ENCODE results near the gene CAP2. TPM values are rescaled to one million over a fixed set of nuclear protein-coding genes. Genes with fewer than 3 reads are reported as not detected.

CAP2 gene
- total RNA-seq, 2 experiments from 2014 or later: not detected

DNA sequence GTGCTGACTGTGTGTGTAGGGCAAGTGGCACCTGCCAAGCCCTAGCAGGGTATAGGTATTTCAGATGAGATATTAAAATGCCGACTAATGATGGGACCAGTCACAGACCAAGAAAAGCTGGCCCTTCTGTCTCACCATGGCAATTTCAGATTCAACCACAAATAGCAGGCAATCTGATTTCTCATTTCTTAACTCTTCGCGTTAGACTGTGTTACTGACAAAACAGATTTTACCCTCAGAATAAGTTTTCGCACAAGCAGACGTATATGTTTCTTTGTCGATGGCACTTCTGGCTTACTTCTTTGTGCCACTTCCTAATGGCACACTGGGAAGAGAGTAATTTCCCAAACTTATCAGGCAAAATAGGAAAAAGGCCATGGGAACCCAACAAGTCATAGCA lies 58.7 kb downstream of the CAP2 start:
- no peak for ATAC-seq
- H3K27ac Mint-ChIP-seq: no peak overlapping the region
- no peaks in the 10 kb centered on the region for H3K36me3 Mint-ChIP-seq (ENCODE audit: low read depth)
- H3K9me3 Mint-ChIP-seq (ENCODE audit: insufficient read depth): no peaks in the 10 kb centered on the region
- CTCF ChIA-PET: no interaction called here
- H3K27me3 Mint-ChIP-seq (ENCODE audit: low read depth): no peaks in the 10 kb centered on the region
- POLR2A ChIA-PET: no interaction called here
- H3K4me3 Mint-ChIP-seq: no peak overlapping the region
- no peaks in the 10 kb centered on the region for H3K4me1 Mint-ChIP-seq (ENCODE audit: low read depth)
- DNase-seq: no peak

DNA sequence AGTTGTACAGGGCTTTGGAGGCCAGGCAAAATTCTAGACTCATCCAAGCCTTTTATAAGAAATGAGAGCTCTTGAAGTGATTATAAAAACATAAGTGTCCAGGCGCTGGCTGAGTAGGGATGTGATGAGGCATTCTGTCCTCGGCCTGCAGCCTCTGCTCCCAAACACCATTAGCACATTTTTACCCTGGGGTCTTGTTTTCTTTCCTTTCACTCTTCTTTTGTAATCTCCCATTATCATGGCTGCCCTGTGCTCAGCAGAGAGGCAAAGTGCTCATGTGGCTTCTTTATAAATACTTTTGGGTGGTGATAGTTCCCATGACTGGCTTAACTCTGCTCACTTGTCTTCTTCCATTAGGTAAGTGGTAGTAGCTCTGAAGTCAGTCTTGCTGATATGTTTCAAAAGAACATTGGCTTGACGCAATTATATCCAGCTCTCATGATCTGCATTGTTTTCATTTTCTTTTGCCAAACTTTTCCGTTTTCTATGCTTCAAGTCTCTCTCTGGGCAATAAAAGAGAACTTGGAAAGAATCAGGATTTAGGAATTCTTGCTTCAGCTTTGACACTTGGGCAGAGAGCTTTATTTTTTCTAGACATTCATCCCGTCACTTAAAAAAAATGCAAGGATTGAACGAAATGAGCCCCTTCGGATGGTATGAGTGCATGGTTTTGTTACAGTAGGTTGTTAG lies 61.1 kb downstream of the CAP2 start:
- no peak for DNase-seq
- ATAC-seq: no peak
- Mint-ChIP-seq H3K27me3 (ENCODE audit: low read depth) (peaks cover 3% of the 10 kb centered on the region), H3K9me3 (ENCODE audit: insufficient read depth) (no peaks in the 10 kb centered on the region), H3K36me3 (ENCODE audit: low read depth) (no peaks in the 10 kb centered on the region), H3K4me1 (ENCODE audit: low read depth) (no peaks in the 10 kb centered on the region), H3K4me3 (no peak overlapping the region), H3K27ac (no peak overlapping the region)
- ChIA-PET POLR2A (no interaction called here), CTCF (interaction anchor here (1.3 kb wide), 1 partner anchor 50 kb away, joined by 3 read pairs; no protein-coding TSS in a partner anchor)

DNA sequence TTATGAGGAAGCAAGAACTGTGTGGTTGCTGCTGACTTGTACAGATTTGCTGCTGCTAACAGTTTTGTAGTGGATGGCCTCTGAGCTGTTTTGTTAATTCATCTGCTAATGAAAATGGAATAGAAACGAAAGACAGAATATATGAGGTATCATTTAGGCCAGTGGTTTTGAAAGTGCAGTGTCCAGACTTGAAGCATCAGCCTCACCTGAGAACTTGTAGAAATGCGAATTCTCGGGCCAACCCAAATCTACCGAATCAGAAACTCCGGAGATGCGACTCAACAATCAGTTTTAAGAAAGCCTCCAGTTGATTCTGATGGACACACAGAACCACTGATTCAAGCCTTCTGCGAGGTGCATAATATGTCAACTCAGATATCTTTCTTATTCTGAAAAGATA lies 62.5 kb downstream of the CAP2 start:
- no peak for DNase-seq
- H3K9me3 Mint-ChIP-seq (ENCODE audit: insufficient read depth): no peaks in the 10 kb centered on the region
- POLR2A ChIA-PET: interaction anchor here (0.7 kb wide), 1 partner anchor 691 kb away, joined by 3 read pairs; no protein-coding TSS in a partner anchor
- H3K36me3 Mint-ChIP-seq (ENCODE audit: low read depth): no peaks in the 10 kb centered on the region
- no peak for ATAC-seq
- H3K27ac Mint-ChIP-seq: no peak overlapping the region
- no peaks in the 10 kb centered on the region for H3K4me1 Mint-ChIP-seq (ENCODE audit: low read depth)
- CTCF ChIA-PET: interaction anchor here (1.3 kb wide), 1 partner anchor 49 kb away, joined by 3 read pairs; no protein-coding TSS in a partner anchor
- H3K27me3 Mint-ChIP-seq (ENCODE audit: low read depth): peaks cover 3% of the 10 kb centered on the region
- no peak overlapping the region for H3K4me3 Mint-ChIP-seq

DNA sequence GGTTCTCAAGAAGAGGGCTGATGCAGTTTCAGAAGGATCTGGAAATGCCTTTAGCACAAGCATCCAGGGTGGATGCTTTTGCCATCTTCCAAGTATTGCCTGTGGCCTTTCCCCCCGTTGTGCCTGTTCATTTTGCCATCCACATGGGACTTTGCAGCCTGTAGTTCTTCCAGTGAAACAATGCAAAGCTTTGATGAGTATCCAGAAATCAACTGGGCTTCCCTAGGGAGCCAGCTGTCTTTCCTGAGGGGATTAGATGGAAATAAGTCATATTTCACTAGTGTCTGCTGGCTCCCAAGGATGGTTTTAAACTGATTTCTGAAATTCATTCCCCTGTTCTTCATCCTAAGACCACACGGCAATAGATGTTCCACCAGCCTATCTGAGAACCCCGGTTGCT lies 63.3 kb downstream of the CAP2 start:
- no peak for ATAC-seq
- H3K4me1 Mint-ChIP-seq (ENCODE audit: low read depth): no peaks in the 10 kb centered on the region

DNA sequence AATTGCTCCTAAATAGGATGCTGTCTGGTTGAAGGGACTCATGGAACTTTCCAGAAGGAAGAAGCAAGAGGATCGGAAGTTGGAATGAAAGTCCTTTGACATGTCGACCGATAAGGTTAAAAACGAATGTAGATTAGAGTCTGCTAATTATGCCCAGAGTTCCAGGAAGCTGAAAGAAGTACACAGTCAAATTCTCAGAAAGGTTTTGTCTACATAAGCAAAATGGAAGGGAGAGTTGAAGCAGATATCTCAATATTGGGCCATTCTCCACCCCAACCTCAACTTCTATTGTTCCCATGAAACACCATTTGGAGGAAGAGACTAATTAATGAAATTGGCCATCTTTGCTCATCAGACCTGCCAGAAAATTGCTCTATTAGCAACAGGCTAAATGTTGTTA lies 64.0 kb downstream of the CAP2 start:
- no peak for ATAC-seq
- no peak for DNase-seq
- H3K4me3 Mint-ChIP-seq: no peak overlapping the region
- no peaks in the 10 kb centered on the region for H3K36me3 Mint-ChIP-seq (ENCODE audit: low read depth)
- H3K4me1 Mint-ChIP-seq (ENCODE audit: low read depth): no peaks in the 10 kb centered on the region
- H3K27ac Mint-ChIP-seq: no peak overlapping the region
- CTCF ChIA-PET: no interaction called here
- H3K9me3 Mint-ChIP-seq (ENCODE audit: insufficient read depth): no peaks in the 10 kb centered on the region
- POLR2A ChIA-PET: no interaction called here
- H3K27me3 Mint-ChIP-seq (ENCODE audit: low read depth): peaks cover 3% of the 10 kb centered on the region

More for the DNA sequence above, 63.3 kb downstream of the CAP2 start:
- CTCF ChIA-PET: no interaction called here
- H3K9me3 Mint-ChIP-seq (ENCODE audit: insufficient read depth): no peaks in the 10 kb centered on the region
- peaks cover 3% of the 10 kb centered on the region for H3K27me3 Mint-ChIP-seq (ENCODE audit: low read depth)
- H3K36me3 Mint-ChIP-seq (ENCODE audit: low read depth): no peaks in the 10 kb centered on the region
- POLR2A ChIA-PET: no interaction called here
- H3K27ac Mint-ChIP-seq: no peak overlapping the region
- no peak for DNase-seq
- no peak overlapping the region for H3K4me3 Mint-ChIP-seq

DNA sequence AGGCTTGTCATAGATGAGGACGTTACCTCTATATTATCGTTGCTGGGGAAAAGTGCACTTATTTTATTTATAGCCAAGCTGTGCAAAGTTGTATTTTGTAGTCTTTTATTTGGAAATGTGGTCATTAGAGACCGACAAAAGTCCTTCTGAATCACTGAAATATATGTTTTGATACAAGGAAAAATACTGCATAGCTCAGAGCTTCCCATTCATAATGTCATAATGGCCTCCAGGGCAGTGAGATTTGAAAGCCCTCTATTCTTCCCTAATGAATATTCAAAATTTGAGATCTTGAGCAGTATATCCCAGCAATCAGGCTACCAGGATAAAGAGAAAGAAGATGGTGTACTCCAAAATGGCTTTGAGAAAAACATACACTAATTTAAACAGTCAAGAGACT lies 64.6 kb downstream of the CAP2 start:
- ChIA-PET CTCF (no interaction called here), POLR2A (no interaction called here)
- H3K36me3 Mint-ChIP-seq (ENCODE audit: low read depth): no peaks in the 10 kb centered on the region
- no peaks in the 10 kb centered on the region for H3K4me1 Mint-ChIP-seq (ENCODE audit: low read depth)
- no peak overlapping the region for H3K27ac Mint-ChIP-seq
- H3K27me3 Mint-ChIP-seq (ENCODE audit: low read depth): peaks cover 3% of the 10 kb centered on the region
- no peaks in the 10 kb centered on the region for H3K9me3 Mint-ChIP-seq (ENCODE audit: insufficient read depth)
- DNase-seq (no peak), ATAC-seq (no peak)
- H3K4me3 Mint-ChIP-seq: no peak overlapping the region

DNA sequence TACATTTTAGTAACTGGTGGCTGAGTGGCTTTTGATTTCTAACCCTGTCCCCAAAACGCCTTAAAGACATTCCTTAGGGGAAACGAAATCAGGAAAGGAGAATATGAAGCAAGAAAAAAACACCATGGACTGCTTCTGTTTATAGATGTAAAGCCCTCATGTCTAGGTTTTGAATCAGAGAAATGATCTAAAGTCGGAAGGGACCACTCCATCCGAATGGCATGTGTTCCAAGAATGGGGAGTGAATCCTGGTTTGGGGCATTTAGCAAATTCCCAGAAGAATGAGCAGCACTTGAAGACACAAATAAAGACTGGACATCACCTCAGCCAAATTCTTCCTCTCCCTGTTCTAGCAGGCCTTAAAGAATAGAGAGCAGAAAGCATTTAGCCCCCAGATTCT lies 65.6 kb downstream of the CAP2 start:
- peaks cover 3% of the 10 kb centered on the region for H3K27me3 Mint-ChIP-seq (ENCODE audit: low read depth)
- CTCF ChIA-PET: interaction anchor here (0.8 kb wide), 1 partner anchor 14 kb away, joined by 3 read pairs; no protein-coding TSS in a partner anchor
- DNase-seq (no peak), ATAC-seq (no peak)
- H3K36me3 Mint-ChIP-seq (ENCODE audit: low read depth): no peaks in the 10 kb centered on the region
- H3K4me3 Mint-ChIP-seq: no peak overlapping the region
- POLR2A ChIA-PET: no interaction called here
- no peaks in the 10 kb centered on the region for H3K4me1 Mint-ChIP-seq (ENCODE audit: low read depth)
- H3K27ac Mint-ChIP-seq: no peak overlapping the region
- H3K9me3 Mint-ChIP-seq (ENCODE audit: insufficient read depth): no peaks in the 10 kb centered on the region

DNA sequence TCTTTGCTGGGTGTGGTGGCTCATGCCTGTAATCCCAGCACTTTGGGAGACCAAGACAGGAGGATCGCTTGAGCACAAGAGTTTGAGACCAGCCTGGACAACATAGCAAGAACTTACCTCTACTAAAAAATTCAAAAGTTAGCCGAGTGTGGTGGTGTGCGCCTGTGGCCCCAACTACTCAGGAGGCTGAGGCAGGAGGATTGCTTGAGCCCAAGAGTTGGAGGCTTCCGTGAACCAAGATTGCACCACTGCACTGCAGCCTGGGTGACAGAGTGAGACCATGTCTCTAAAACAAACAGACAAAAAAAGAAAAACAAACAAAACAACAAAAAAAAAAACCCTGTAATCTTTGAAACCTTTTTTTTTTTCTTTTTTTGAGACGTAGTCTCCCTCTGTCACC lies 67.5 kb downstream of the CAP2 start:
- ChIA-PET CTCF (no interaction called here), POLR2A (no interaction called here)
- no peak overlapping the region for H3K27ac Mint-ChIP-seq
- no peaks in the 10 kb centered on the region for H3K4me1 Mint-ChIP-seq (ENCODE audit: low read depth)
- no peak for DNase-seq
- ATAC-seq: no peak
- H3K9me3 Mint-ChIP-seq (ENCODE audit: insufficient read depth): no peaks in the 10 kb centered on the region
- no peak overlapping the region for H3K4me3 Mint-ChIP-seq
- H3K27me3 Mint-ChIP-seq (ENCODE audit: low read depth): peaks cover 3% of the 10 kb centered on the region
- H3K36me3 Mint-ChIP-seq (ENCODE audit: low read depth): no peaks in the 10 kb centered on the region

DNA sequence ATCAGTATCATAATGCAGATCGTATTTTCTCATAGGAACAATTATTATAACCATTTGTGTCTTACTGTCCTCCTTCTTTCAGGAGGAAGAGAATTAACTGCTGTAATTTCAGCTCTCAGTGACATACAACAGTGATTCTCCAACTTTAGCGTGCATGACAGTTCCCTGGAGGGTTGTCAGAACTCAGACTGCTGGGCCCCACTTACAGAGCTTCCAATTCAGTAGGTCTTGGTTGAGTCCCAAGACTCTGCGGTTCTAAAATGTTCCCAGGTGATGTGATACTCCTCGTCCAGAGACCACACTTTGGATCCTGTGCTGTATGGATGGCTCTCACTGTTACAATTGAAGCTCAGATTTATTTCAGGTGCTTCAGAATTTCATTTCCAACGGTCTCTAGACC lies 72.8 kb downstream of the CAP2 start:
- no peaks in the 10 kb centered on the region for H3K4me1 Mint-ChIP-seq (ENCODE audit: low read depth)
- no peak overlapping the region for H3K4me3 Mint-ChIP-seq
- no peak for ATAC-seq
- ChIA-PET POLR2A (no interaction called here), CTCF (no interaction called here)
- H3K27ac Mint-ChIP-seq: no peak overlapping the region
- no peaks in the 10 kb centered on the region for H3K9me3 Mint-ChIP-seq (ENCODE audit: insufficient read depth)
- DNase-seq: no peak
- no peaks in the 10 kb centered on the region for H3K36me3 Mint-ChIP-seq (ENCODE audit: low read depth)
- no peaks in the 10 kb centered on the region for H3K27me3 Mint-ChIP-seq (ENCODE audit: low read depth)

DNA sequence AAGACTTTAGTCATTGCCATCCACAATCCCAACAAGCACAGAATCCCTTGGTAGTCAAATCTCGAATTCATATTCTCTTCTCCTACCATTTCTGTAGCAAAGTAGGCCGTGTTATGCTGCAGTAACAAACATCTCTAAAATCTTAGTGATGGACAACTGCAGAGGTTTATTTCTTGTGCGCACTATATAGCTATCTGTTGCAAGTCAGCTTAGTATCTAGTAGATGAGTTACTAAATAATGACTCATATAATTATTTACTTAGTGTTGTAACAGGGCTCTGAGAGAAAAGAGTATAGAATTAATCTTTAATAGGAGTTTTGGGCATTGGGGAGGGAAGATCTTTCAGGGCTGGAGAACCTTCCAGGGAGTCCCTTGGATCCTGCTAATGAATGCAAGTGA lies 73.3 kb downstream of the CAP2 start:
- no peaks in the 10 kb centered on the region for H3K4me1 Mint-ChIP-seq (ENCODE audit: low read depth)
- H3K36me3 Mint-ChIP-seq (ENCODE audit: low read depth): no peaks in the 10 kb centered on the region
- H3K4me3 Mint-ChIP-seq: no peak overlapping the region
- H3K27ac Mint-ChIP-seq: no peak overlapping the region
- DNase-seq (no peak), ATAC-seq (no peak)
- ChIA-PET POLR2A (no interaction called here), CTCF (no interaction called here)
- no peaks in the 10 kb centered on the region for H3K9me3 Mint-ChIP-seq (ENCODE audit: insufficient read depth)
- no peaks in the 10 kb centered on the region for H3K27me3 Mint-ChIP-seq (ENCODE audit: low read depth)

DNA sequence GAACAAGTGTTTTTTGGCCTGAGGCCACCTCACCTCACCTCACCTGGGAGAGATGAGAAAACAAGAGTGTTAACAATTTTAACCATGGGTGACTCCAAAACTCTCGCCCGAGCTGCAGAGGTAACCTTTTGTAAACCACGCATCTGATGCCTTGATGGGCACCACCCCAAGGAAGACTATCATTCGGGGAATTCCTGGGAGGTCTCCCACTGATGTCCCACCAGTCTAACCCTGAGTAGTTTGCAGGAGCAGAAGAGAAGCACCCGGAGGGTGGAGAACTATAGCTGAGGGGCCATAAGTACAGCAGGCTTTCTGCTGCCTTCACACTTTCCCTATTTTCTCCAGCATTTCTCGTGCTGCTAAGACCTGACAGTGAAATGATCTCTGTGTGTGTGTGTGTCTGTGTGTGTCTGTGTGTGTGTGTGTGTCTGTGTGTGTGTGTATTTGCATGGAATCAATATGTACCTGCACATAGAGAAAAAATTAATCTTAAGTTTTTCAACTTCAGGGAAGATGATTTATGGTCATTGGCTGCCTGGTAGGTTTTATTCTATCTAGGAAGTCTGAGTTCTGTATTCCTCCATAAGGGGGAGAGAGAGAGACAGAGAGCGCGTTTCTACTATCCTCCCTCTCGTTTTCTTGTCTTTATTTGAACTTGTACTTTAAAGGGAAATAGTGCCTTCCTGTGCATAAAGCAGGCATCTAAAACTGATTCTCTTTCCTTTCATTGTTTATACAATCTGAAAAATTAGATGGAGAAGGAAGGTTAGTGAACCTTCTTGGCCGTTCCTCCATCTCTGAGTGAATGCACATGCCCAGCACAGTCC lies 75.8 kb downstream of the CAP2 start:
- no peaks in the 10 kb centered on the region for H3K4me1 Mint-ChIP-seq (ENCODE audit: low read depth)
- CTCF ChIA-PET: no interaction called here
- ATAC-seq (no peak), DNase-seq (no peak)
- POLR2A ChIA-PET: no interaction called here
- H3K36me3 Mint-ChIP-seq (ENCODE audit: low read depth): no peaks in the 10 kb centered on the region
- H3K9me3 Mint-ChIP-seq (ENCODE audit: insufficient read depth): no peaks in the 10 kb centered on the region
- peaks cover 2% of the 10 kb centered on the region for H3K27me3 Mint-ChIP-seq (ENCODE audit: low read depth)
- H3K27ac Mint-ChIP-seq: no peak overlapping the region
- H3K4me3 Mint-ChIP-seq: no peak overlapping the region

DNA sequence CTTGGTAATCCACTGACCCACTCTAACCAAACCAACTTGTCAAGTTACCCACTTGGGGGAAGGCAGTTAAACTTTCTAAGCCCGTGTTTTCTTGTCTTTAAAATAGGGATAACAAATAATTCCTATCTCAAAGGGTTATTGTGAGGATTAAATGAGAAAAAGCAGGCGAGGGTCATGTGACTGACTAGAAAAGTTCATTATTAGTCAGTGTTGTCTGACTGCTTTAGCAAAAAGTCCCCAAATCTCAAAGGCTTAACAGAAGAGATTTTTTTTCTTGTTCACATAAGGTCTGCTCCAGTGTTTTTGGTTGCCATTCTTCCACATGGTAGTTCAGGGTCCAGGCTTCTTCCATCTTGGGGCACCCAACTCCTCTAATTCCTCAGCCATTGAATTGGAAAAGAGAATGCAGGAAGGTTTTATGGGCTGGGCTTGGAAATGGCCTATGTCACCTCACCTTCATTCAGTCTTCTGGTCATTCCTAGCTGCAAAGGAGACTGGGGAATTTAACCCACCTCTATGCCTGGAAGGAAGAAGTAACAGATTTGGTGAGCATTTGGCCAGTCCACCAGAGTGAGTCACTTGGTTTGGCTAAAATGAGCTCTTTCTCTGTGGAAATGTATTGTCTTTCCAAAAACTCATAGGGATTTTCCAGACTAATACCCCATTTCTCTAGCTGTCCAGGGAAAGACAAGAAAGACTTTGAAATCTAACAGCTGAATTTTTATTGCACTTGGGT lies 77.0 kb downstream of the CAP2 start:
- Mint-ChIP-seq H3K4me3 (no peak overlapping the region), H3K9me3 (ENCODE audit: insufficient read depth) (no peaks in the 10 kb centered on the region), H3K27me3 (ENCODE audit: low read depth) (peaks cover 2% of the 10 kb centered on the region), H3K27ac (no peak overlapping the region), H3K36me3 (ENCODE audit: low read depth) (no peaks in the 10 kb centered on the region), H3K4me1 (ENCODE audit: low read depth) (no peaks in the 10 kb centered on the region)
- CTCF ChIA-PET: no interaction called here
- DNase-seq (no peak), ATAC-seq (no peak)
- POLR2A ChIA-PET: no interaction called here

All from activated CD8-positive, alpha-beta T cell treated with anti-CD3 and anti-CD28 coated beads, Interleukin-2, amount 10 ng/mL, durations not matched to agents 7 days and 5 days (primary cell).